ENCODE measurements around the gene LTF. TPM values are rescaled to one million over a fixed set of nuclear protein-coding genes. Genes with fewer than 3 reads are reported as not detected.
A peak's percentile ranks its signal among the peaks of the same experiment; 100 is the strongest.

Gene LTF
- total and polyA plus RNA-seq, 2 of the 13 experiments (the other 11 are each of a cell fraction or from before 2014, with no cell fraction given): not detected

DNA sequence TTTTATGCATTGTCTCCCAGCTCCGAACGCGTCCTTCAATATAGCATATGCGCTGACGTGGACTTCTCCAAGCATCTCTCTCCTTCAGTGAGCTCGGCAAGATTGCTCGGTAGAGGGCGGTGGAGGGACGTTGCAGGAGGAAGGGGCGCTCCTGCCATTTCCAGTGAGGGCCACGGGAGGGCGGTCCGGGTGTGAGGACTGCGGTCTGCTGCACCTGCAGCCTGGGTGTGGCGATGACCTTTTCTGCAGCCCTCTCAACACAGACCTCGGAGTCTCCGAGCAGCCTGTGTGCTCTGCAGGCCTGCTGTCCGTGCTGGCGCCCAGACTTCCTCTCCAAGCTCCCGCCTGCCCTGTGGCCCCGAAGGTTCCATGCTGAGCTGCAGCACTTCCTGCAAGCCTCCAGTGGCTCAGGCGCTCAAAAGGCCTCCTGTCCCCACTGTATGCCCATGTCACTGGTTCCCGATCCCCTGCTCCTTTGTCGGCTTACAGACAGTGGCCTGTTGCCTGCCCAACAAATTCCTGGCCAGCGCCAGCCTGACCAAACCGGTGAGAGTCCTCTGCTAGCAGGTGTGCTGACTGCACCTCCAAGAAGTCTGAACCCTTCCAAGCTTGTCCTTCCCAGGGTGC, 24.1 kb upstream of the LTF start (continued):
- TF ChIP-seq CREM (IDR thresholded peaks at IDR 0.05): no peak
- no peak for TF ChIP-seq CREM (CRISPR knock-in tag; IDR thresholded peaks at IDR 0.05)
- TF ChIP-seq ZNF430 (CRISPR knock-in tag; IDR thresholded peaks at IDR 0.05): no peak
- no peak for TF ChIP-seq ZMYM2 (CRISPR knock-in tag; IDR thresholded peaks at IDR 0.05)
- no peak for TF ChIP-seq HNF4A (CRISPR knock-in tag; IDR thresholded peaks at IDR 0.05)
- TF ChIP-seq E2F2 (CRISPR knock-in tag; IDR thresholded peaks at IDR 0.05; ENCODE audit: borderline replicate concordance): no peak
- no peak for TF ChIP-seq ZNF253 (CRISPR knock-in tag; IDR thresholded peaks at IDR 0.05; ENCODE audit: borderline replicate concordance)
- no peak for TF ChIP-seq ZBTB10 (CRISPR knock-in tag; IDR thresholded peaks at IDR 0.05; ENCODE audit: borderline replicate concordance)
- TF ChIP-seq POLR2G (IDR thresholded peaks at IDR 0.05; ENCODE audit: low read depth, low read length): no peak
- TF ChIP-seq ATM (IDR thresholded peaks at IDR 0.05; ENCODE audit: borderline replicate concordance): no peak
- no peak for TF ChIP-seq ZFYVE20 (CRISPR knock-in tag; IDR thresholded peaks at IDR 0.05; ENCODE audit: borderline replicate concordance, low read depth)
- peak; percentile 97 for TF ChIP-seq RAD21 (CRISPR knock-in tag; IDR thresholded peaks at IDR 0.05)
- no peak for TF ChIP-seq SKI (IDR thresholded peaks at IDR 0.05; ENCODE audit: partially characterized antibody)
- TF ChIP-seq MYNN (CRISPR knock-in tag; IDR thresholded peaks at IDR 0.05; ENCODE audit: low read depth): no peak
- no peak for TF ChIP-seq MAF1 (CRISPR knock-in tag; IDR thresholded peaks at IDR 0.05; ENCODE audit: borderline replicate concordance)
- no peak for TF ChIP-seq ZNF34 (CRISPR knock-in tag; IDR thresholded peaks at IDR 0.05; ENCODE audit: borderline replicate concordance)
- no peak for TF ChIP-seq ZNF337 (CRISPR knock-in tag; IDR thresholded peaks at IDR 0.05; ENCODE audit: borderline replicate concordance, low read depth)
- no peak for TF ChIP-seq ZNF724P (CRISPR knock-in tag; IDR thresholded peaks at IDR 0.05; ENCODE audit: borderline replicate concordance)
- no peak for TF ChIP-seq HNRNPK (IDR thresholded peaks at IDR 0.05; ENCODE audit: low read depth, low read length, poor library complexity, severe bottlenecking)
- TF ChIP-seq HMG20B (CRISPR knock-in tag; conservative IDR thresholded peaks at IDR 0.05): no peak
- no peak for TF ChIP-seq TBX3 (IDR thresholded peaks at IDR 0.05; ENCODE audit: borderline replicate concordance)
- no peak for TF ChIP-seq PHF5A (CRISPR knock-in tag; IDR thresholded peaks at IDR 0.05; ENCODE audit: low read depth, unreplicated experiment)
- TF ChIP-seq, protein P1, sequence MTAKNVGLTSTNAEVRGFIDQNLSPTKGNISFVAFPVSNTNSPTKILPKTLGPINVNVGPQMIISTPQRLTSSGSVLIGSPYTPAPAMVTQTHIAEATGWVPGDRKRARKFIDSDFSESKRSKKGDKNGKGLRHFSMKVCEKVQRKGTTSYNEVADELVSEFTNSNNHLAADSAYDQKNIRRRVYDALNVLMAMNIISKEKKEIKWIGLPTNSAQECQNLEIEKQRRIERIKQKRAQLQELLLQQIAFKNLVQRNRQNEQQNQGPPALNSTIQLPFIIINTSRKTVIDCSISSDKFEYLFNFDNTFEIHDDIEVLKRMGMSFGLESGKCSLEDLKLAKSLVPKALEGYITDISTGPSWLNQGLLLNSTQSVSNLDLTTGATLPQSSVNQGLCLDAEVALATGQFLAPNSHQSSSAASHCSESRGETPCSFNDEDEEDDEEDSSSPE (CRISPR knock-in tag; IDR thresholded peaks at IDR 0.05): 0 out of 2 replicates have a peak, but pooled peaks have one; percentile 20
- TF ChIP-seq LBX2 (CRISPR knock-in tag; IDR thresholded peaks at IDR 0.05; ENCODE audit: borderline replicate concordance): no peak
- TF ChIP-seq PLSCR1 (CRISPR knock-in tag; IDR thresholded peaks at IDR 0.05; ENCODE audit: borderline replicate concordance): no peak

All from HepG2 (cell line).